Measurements from ENCODE around the gene NLN.
"Not testable (repeated sequence)": the region's sequence is repeated elsewhere in the genome, so short reads cannot be mapped to it uniquely, and the experiment has no call there.

The NLN gene

DNA sequence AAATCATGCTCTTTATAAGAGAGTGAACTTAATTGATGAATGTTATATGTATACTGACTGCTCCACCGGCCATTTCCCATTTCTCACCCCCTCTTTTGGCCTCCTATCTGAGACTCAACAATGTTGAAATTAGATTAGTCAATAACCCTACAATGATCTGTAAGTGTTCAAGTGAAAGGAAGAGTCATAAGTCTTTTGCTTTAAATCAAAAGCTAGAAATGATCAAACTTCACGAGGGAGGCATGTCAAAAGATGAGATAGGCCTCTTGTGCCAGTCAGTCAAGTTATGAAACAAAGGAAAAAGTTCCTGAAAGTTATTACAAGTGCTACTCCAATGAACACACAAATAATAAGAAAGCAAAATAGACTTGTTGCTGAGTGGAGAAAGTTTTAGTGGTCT lies 83.1 kb downstream of the NLN start:
- DNase-seq (ENCODE audit: extremely low read depth in 1 of 2, low read depth in 1 of 2), result no peak

- DNase-seq (ENCODE audit: extremely low read depth in 1 of 2, low read depth in 1 of 2), result not testable (repeated sequence)
Measured at GRCh38 chr5:65807494-65807893, 85.5 kb downstream of the NLN start.

GRCh38 chr5:65808251-65808741 lies 86.3 kb downstream of the NLN start:
- no peak for DNase-seq (ENCODE audit: extremely low read depth in 1 of 2, low read depth in 1 of 2)

GRCh38 chr5:65808818-65809217 lies 86.8 kb downstream of the NLN start:
- no peak for DNase-seq (ENCODE audit: extremely low read depth in 1 of 2, low read depth in 1 of 2)

GRCh38 chr5:65809817-65810531 lies 88.0 kb downstream of the NLN start:
- DNase-seq (ENCODE audit: extremely low read depth in 1 of 2, low read depth in 1 of 2), result no peak

GRCh38 chr5:65811004-65811403 lies 89.0 kb downstream of the NLN start:
- no peak for DNase-seq (ENCODE audit: extremely low read depth in 1 of 2, low read depth in 1 of 2)

DNA sequence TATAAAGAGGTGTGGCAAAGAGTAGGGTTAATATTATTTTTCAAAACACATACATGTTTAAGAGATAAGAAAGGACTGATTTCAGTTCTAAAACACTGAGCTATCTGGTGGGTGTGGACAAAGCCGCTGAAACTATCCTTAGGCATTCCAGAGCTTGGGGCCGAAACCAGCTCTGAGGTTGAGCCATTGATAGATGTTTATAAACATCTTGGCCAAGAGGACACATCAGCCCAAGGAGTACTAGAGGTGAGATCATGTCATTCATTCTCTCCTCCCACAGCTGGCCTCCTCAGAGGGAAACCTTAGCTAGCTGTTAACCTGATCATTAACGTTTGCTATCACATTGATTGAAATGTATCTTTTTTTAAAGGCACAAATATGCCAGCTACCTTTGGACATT lies 89.9 kb downstream of the NLN start:
- DNase-seq (ENCODE audit: extremely low read depth in 1 of 2, low read depth in 1 of 2), result no peak

GRCh38 chr5:65812648-65813047 lies 90.6 kb downstream of the NLN start:
- DNase-seq (ENCODE audit: extremely low read depth in 1 of 2, low read depth in 1 of 2), result no peak

GRCh38 chr5:65813174-65813573 lies 91.2 kb downstream of the NLN start:
- no peak for DNase-seq (ENCODE audit: extremely low read depth in 1 of 2, low read depth in 1 of 2)

DNA sequence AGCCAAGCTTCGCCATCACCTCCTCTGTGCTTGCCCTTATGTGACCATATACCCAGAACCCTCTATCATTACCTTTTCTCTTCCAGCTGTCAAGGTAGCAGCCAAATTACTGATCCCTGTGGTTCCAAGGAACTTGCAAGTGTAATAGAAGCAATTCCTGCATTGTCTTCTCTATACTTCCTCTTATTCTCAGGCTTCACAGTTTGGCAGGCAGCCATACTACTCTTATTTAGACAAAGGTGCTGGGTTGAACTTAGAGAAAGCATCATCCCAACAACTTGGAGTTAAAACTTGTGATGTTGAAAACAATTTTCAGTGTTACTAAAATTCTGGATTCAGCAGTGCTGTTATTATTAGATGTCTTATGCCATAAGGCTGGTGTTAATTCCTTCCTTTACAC lies 93.2 kb downstream of the NLN start:
- DNase-seq (ENCODE audit: extremely low read depth in 1 of 2, low read depth in 1 of 2), result no peak

GRCh38 chr5:65816729-65817128 lies 94.7 kb downstream of the NLN start:
- no peak for DNase-seq (ENCODE audit: extremely low read depth in 1 of 2, low read depth in 1 of 2)

DNA sequence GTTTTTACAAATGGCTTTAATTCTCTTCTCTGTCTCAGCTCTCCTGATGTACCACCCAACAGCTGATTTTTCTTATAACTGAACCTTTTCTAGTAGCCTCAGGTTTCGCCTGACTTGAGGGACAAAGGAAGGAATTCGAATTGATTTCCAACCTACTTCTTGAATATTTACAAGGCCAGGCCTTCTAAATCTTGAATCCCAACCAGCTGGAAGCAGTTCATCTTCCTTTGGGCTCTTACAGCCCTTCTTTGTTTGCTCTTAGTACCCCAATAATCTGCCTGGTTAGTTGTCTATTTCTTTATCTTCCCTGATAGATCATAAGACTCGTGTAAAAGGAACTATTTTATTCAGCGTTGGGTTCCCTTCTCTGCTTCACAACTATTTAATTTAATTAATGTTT lies 95.9 kb downstream of the NLN start:
- DNase-seq (ENCODE audit: extremely low read depth in 1 of 2, low read depth in 1 of 2), result no peak

DNA sequence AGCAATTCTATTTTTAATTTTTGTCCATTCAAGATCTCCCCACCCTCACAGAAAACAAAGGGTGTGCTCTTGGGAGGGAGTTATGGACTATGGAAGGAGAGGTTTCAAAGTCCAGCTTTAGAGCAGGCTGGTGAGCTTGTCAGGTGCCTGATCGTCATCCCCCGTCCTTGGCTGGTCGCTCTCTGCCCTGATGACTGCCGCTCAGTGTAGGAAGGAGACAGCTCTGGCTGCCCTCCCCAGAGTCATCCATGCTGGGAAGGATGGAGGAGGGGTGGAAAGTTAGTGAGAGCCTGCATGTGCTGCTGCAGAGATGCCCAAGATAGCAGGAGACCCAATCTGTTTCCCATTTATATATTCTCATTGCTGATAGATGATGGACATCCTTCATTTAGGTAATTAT lies 96.6 kb downstream of the NLN start:
- DNase-seq (ENCODE audit: extremely low read depth in 1 of 2, low read depth in 1 of 2), result no peak

DNA sequence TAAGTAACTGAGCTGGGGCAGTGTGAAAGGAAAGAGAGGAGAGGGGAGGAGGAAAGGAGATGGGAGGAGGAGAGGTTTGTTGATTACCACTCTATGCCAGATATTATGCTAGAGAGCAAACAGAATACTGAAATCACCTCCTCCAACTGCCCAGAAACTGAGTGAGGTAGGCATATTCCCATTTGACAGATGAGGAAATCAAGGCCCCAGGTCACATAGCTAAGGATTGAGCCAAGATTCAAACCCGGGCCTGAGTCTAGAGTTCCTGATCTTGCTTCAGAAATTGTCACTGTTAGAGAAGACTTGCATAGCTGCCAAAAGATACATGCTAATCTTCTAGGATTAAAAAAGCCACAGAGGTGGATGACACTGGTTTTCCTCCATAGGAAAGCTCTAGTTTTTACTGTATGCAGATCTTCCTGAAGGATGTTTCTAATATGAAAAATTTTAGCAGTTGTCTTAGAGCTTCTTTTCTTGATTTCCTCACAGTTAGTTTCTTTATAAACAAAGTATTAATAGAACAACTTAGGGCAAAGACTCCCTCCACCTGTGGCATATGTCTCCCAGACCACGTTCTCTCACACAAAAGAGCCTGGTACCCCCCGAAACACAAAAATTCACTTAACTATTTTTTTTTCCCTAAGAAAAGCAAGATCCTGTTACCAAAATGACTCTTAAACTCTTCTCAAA lies 97.4 kb downstream of the NLN start:
- no peak for DNase-seq (ENCODE audit: extremely low read depth in 1 of 2, low read depth in 1 of 2)

GRCh38 chr5:65819905-65820240 lies 97.9 kb downstream of the NLN start:
- DNase-seq (ENCODE audit: extremely low read depth in 1 of 2, low read depth in 1 of 2), result no peak

DNA sequence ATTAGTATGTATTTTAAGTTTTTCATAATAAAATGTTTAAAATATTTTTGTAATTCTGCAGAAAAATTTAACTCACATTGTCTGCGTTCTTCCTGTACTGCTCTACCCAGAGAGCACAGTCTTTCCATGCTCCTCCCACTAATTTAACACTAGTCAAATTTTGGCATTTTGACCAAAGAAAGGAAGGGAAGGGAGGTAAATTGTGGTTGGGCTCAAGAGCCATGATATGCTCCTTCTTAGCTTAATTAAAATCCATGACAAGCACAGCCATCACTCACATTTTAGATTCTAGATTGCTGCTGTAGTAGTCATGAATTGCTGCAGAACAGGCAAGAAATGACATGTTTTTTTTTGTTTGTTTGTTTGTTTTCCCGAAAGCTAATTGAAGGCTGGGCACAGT lies 98.4 kb downstream of the NLN start:
- DNase-seq (ENCODE audit: extremely low read depth in 1 of 2, low read depth in 1 of 2), result no peak

DNA sequence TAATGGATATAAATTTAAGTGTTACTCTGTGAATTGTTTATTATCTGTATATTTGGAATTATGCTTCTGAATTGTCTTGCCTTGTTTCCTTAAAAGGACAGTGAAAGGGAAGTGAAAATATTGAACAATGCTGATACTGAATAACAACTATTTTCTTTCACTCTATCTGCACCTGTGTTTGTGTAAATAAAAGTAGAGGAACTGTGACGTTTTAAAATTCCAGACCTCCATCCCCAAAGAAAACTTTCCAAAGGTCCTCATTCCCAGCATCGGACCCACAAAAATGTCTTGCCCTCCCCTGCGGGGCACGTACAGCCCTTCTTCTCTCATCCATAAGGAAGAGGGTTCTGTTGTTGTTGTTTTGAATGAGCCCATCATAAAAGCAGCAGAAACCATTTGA lies 100.0 kb downstream of the NLN start:
- no peak for DNase-seq (ENCODE audit: extremely low read depth in 1 of 2, low read depth in 1 of 2)

GRCh38 chr5:65822710-65823109 lies 100.7 kb downstream of the NLN start:
- DNase-seq (ENCODE audit: extremely low read depth in 1 of 2, low read depth in 1 of 2), result no peak

- no peak for DNase-seq (ENCODE audit: extremely low read depth in 1 of 2, low read depth in 1 of 2)
Measured at GRCh38 chr5:65823204-65823603, 101.2 kb downstream of the NLN start.

DNA sequence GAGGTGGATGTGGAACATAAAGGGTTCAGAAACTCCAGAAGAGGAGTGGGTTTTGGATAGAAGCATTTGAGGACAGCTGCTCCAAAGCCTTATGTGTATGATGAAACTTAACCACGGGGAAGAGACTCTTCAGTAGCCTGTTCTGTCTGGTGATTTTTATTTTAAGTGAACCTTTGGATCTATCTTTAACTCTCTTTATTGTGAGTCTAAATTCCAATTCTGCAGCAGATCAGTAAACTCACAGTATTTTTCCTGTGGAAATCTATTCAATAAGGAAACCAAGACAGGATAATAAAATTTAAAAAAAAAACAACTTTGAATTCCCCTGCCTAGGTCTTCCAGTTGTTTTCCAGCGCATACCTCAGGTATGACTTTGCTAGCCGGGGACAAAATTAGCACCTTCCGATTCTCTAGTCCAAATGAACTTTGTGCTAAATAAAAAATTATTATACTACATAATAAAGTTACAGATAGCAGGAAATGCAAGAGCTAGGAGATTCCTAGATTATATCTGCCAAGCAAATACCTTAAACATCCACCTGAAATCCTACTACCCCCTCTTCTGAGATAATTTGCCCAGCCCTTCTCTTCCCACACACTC lies 101.9 kb downstream of the NLN start:
- no peak for DNase-seq (ENCODE audit: extremely low read depth in 1 of 2, low read depth in 1 of 2)

GRCh38 chr5:65825408-65826328 lies 103.7 kb downstream of the NLN start:
- no peak for DNase-seq (ENCODE audit: extremely low read depth in 1 of 2, low read depth in 1 of 2)
